Prostate gland (tissue), 2 donors: ENCODE data around the gene UTP15. TPM values are rescaled to one million over a fixed set of nuclear protein-coding genes. Genes with fewer than 3 reads are reported as not detected.

Experiments
- DNase-seq: peaks from one replicate; pipeline ENCODE4 v3.0.0-alpha.2; 2019; ENCODE audit warnings: low spot score
- H3K27ac ChIP-seq, 2 donors: fragments of 200-600 bp; sonication (generic); 2 replicates each; pipeline ENCODE4 v1.5.1; 2017 to 2019
- H3K27me3 ChIP-seq: fragments of 200-600 bp; sonication (generic); replicated peaks from 2 replicates; pipeline ENCODE4 v1.5.1; 2019; ENCODE audit not compliant: insufficient read depth
- H3K36me3 ChIP-seq, 2 donors: fragments of 200-600 bp; sonication (generic); 1 replicate in 1 of 2; 2 replicates in 1 of 2; pipeline versions ENCODE4 v1.5.1 to v1.8.1; 2017 to 2019
- H3K4me1 ChIP-seq: fragments of 200-600 bp; sonication (generic); replicated peaks from 2 replicates; pipeline ENCODE4 v1.5.1; 2019
- H3K4me3 ChIP-seq, 2 donors: fragments of 200-600 bp; sonication (generic); 2 replicates each; pipeline ENCODE4 v1.5.1; 2017 to 2019
- H3K9me3 ChIP-seq: fragments of 200-600 bp; sonication (generic); 2 replicates; pipeline ENCODE4 v1.5.1; 2017
- POLR2A ChIP-seq: fragments of 450-650 bp; IDR thresholded peaks from one replicate; pipeline ENCODE4 v1.6.1; 2016; ENCODE audit warnings: antibody characterized with exemption, mild to moderate bottlenecking
- POLR2AphosphoS5 ChIP-seq: sonication (generic); formaldehyde crosslinking; IDR thresholded peaks from one replicate; pipeline ENCODE4 v1.6.1; 2017; ENCODE audit warnings: antibody characterized with exemption
- WGBS: methylation state at CpG from one replicate; pipeline ENCODE4 v1.1.5; 2018; 5-methylcytosine and 5-hydroxymethylcytosine counted together
- intact Hi-C: fragments of 100-400 bp; cut with DNase I; formaldehyde crosslinking; loops from one replicate; pipeline ENCODE4 v1.14.2; 2022
- total RNA-seq, 2 donors: library from RNA; depleted of rRNA; stranded (reverse); fragments of >200 nt; gene quantifications; one replicate each; pipeline ENCODE4 v1.1.0, GENCODE V29; 2016
- TF ChIP-seq, protein P1 (sequence below), 4 experiments: fragments of 200-600 bp in 2 of 4; fragments of 450-650 bp in 2 of 4; sonication (generic) in 2 of 4; IDR thresholded peaks; 1 replicate in 3 of 4; 2 replicates in 1 of 4; pipeline ENCODE4 v1.5.1; 2016 to 2019; ENCODE audit warnings: antibody characterized with exemption in 4 of 4, mild to moderate bottlenecking in 2 of 4, moderate library complexity in 2 of 4

UTP15 gene
- total RNA-seq, 2 donors from 2014 or later, result 11.3 to 31.9 TPM

DNA sequence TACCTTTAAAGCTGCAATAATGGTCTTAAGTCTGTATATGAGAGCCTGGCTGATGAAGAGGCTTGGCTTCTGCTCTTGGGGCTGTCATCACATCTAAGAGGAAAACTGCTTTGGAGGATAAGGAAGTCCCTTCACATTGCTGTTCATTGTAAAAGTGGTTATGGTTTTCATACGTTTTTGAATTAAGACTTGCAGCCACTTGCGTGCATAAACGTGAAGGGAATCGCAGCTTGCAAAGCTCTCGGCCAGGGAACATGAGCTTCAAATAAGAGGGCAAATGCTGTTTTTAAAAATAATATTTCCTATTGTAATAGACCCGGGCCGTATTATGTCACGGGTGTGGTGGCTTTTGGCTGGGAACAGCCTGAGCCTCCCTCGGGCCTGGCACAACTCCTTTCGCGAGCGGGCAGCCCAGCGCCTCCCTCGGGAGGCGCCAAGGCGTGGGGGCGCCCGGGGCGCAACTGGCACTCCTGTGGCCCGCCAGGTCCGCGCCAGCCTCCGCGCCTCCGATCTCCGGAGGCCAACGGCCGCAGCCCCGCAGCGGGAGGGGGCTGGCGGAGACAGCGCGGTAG, 59.9 kb downstream of the UTP15 start:
- DNase-seq, result no peak
- WGBS, result 5% methylated on average over 11 of the region's 33 CpGs
- H3K27me3 ChIP-seq, result no peaks in the 10 kb centered on the region
- peak overlapping the region; percentile 66 to 73 for H3K27ac ChIP-seq
- H3K9me3 ChIP-seq, result no peaks in the 10 kb centered on the region
- H3K4me3 ChIP-seq, result peak overlapping the region; percentile 50 to 52
- intact Hi-C loops, result loop anchor here (5.0 kb wide), 1 partner anchor 127 kb away; no protein-coding TSS in a partner anchor
- H3K36me3 ChIP-seq, result no peaks in the 10 kb centered on the region
- TF ChIP-seq, protein P1, sequence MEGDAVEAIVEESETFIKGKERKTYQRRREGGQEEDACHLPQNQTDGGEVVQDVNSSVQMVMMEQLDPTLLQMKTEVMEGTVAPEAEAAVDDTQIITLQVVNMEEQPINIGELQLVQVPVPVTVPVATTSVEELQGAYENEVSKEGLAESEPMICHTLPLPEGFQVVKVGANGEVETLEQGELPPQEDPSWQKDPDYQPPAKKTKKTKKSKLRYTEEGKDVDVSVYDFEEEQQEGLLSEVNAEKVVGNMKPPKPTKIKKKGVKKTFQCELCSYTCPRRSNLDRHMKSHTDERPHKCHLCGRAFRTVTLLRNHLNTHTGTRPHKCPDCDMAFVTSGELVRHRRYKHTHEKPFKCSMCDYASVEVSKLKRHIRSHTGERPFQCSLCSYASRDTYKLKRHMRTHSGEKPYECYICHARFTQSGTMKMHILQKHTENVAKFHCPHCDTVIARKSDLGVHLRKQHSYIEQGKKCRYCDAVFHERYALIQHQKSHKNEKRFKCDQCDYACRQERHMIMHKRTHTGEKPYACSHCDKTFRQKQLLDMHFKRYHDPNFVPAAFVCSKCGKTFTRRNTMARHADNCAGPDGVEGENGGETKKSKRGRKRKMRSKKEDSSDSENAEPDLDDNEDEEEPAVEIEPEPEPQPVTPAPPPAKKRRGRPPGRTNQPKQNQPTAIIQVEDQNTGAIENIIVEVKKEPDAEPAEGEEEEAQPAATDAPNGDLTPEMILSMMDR (IDR thresholded peaks at IDR 0.05), result no peak
- TF ChIP-seq POLR2AphosphoS5 (no peak), POLR2A (no peak)
- no peaks in the 10 kb centered on the region for H3K4me1 ChIP-seq

DNA sequence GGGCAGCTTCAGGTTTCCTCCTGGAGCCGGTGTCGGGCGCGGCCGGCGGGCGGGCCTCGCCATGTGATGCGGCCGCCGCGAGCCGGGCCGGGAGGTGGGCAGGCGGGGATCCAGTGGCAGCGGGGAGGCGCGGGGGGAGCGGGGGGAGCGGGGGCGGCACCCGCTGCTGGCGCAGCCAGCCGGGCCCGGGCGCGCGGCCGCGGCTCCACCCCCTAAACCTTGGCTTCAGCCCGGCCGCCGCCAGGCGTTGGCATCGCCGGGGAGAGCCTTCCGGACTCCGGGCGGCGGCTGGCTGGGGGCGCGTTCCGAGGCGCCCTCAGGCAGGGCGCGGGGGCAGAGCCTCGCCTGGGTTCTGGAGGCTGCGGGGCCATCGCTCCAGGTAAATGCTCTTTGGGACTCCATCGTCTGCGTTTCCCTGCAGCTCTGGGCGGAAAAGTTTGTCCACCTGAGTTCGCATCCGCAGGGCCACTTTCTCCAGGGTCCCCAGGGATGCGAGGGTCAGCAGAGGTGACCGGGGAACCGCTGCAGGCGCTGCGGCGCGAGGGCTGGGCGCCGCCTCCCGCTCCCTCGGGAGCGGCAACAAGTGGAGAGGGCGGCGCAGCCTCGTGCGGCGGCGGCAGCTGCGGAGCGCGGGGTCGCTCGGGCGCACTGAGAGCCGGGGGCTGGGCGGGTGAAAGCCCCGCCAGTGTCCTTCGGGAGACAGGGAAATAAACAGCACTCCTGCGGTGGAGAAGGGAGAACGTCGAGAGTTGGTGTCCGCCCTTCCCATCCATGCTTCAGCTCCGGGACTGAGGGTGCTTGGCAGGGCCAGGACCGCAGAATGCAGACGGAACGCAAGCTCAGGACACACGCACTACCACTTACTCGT, 60.6 kb downstream of the UTP15 start, which contains the start of gene ARHGEF28:
Gene ARHGEF28 (plus strand): TSS at position 253 of the 868 bp plus-strand sequence. CDS start 58,656 bp downstream, outside the sequence.
- Histone ChIP-seq H3K9me3 (no peaks in the 10 kb centered on the region), H3K27me3 (no peaks in the 10 kb centered on the region), H3K4me3 (peak within 1 kb of the TSS; percentile 50 to 52), H3K36me3 (no peaks in the 10 kb centered on the region), H3K27ac (peak within 1 kb of the TSS; percentile 66 to 73), H3K4me1 (no peaks in the 10 kb centered on the region)
- WGBS, result 2% methylated on average over 59 of the region's 92 CpGs
- TF ChIP-seq POLR2A (peak; percentile 74), POLR2AphosphoS5 (no peak)
- TF ChIP-seq, protein P1 (IDR thresholded peaks at IDR 0.05), result peak in 1 of 4 experiments; percentile 6
- intact Hi-C loops, result loop anchor here (5.0 kb wide), 1 partner anchor 126 kb away; no protein-coding TSS in a partner anchor
- peak; percentile 68 for DNase-seq

DNA sequence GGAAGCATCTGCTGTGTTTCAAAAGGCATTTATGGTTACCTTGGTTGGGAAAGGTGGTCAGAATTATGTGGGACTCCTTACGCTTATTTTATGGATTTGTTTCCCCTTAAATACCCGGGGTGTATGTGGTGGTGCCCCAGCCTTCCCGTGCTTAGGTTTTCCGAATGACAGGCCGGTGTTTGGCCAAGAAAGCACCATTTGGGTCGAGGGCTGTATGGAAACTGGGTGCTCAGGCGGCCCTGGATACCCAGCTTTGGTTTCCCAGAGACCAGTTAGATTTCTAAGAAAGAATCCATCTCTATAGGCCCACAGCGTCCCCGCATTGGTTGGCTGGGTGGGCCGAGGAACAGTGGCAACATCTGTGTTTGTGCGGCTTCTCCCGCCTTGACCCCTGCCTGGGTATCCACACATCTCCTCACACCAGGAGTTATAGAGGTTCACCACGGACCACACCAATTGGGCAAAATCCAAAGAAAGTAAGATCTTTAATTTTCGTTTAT, 61.3 kb downstream of the UTP15 start:
- no peaks in the 10 kb centered on the region for H3K36me3 ChIP-seq
- DNase-seq, result no peak
- no peaks in the 10 kb centered on the region for H3K9me3 ChIP-seq
- TF ChIP-seq POLR2A (no peak), POLR2AphosphoS5 (no peak)
- TF ChIP-seq, protein P1 (IDR thresholded peaks at IDR 0.05), result no peak
- H3K4me3 ChIP-seq, result peak overlapping the region; percentile 50 to 52
- no peak overlapping the region for H3K27ac ChIP-seq
- H3K4me1 ChIP-seq, result no peaks in the 10 kb centered on the region
- intact Hi-C loops, result loop anchor here (5.0 kb wide), 1 partner anchor 125 kb away; no protein-coding TSS in a partner anchor
- 85% methylated on average over 14 of the region's 14 CpGs for WGBS
- H3K27me3 ChIP-seq, result no peaks in the 10 kb centered on the region

DNA sequence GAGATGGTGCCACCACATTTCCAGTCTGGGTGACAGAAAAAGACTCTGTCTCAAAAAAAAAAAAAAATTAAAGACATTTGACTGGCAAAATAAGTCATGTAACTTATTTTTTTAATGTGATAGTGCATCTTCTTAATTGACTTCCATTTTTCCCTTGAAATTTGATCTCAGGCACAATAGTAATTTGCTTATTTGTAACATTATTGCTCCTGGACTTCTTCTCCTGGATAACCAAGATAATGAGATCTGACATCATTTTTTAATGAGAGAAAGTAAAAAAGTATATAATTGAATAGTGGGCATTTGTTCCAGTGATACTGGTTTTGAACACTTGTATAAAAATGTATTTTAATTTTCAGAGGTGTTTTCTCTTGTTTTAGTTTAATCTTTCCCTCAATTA, 63.9 kb downstream of the UTP15 start:
- H3K36me3 ChIP-seq, result no peaks in the 10 kb centered on the region
- no peak for DNase-seq
- TF ChIP-seq POLR2AphosphoS5 (no peak), POLR2A (no peak)
- TF ChIP-seq, protein P1 (IDR thresholded peaks at IDR 0.05), result no peak

More for the DNA sequence above, 63.9 kb downstream of the UTP15 start:
- no peak overlapping the region for H3K4me3 ChIP-seq
- no peak overlapping the region for H3K27ac ChIP-seq
- intact Hi-C loops, result loop anchor here (5.0 kb wide), 1 partner anchor 123 kb away; no protein-coding TSS in a partner anchor
- no peaks in the 10 kb centered on the region for H3K9me3 ChIP-seq
- H3K27me3 ChIP-seq, result no peaks in the 10 kb centered on the region
- no peaks in the 10 kb centered on the region for H3K4me1 ChIP-seq
